Measurements from ENCODE around the gene FIP1L1. TPM values are rescaled to one million over a fixed set of nuclear protein-coding genes. Genes with fewer than 3 reads are reported as not detected.
A peak's percentile ranks its signal among the peaks of the same experiment; 100 is the strongest.

FIP1L1 gene
- total RNA-seq, 1 donor = 87.2 TPM

DNA sequence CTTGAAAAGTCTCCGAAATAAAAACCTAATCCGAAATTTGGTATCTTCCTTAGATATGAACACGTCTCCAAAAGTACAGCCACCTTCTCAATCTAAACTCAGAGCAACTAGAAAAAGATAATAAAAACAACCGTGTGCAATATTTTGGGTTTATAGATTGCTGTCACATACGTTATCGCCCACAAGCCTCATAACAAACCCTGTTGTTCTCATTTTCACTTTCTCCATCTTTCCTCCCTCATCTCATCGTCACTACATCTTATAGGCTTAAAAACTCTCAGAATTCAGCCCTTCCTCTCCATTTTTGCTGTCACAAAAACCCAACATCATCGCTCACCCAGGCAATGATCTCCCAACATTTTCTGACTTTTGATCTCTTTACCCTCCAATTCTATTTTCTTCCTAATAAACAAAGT lies 11.1 kb upstream of the FIP1L1 start:
- DNase-seq (ENCODE audit: low read depth) = no peak
- TF ChIP-seq, protein P1, sequence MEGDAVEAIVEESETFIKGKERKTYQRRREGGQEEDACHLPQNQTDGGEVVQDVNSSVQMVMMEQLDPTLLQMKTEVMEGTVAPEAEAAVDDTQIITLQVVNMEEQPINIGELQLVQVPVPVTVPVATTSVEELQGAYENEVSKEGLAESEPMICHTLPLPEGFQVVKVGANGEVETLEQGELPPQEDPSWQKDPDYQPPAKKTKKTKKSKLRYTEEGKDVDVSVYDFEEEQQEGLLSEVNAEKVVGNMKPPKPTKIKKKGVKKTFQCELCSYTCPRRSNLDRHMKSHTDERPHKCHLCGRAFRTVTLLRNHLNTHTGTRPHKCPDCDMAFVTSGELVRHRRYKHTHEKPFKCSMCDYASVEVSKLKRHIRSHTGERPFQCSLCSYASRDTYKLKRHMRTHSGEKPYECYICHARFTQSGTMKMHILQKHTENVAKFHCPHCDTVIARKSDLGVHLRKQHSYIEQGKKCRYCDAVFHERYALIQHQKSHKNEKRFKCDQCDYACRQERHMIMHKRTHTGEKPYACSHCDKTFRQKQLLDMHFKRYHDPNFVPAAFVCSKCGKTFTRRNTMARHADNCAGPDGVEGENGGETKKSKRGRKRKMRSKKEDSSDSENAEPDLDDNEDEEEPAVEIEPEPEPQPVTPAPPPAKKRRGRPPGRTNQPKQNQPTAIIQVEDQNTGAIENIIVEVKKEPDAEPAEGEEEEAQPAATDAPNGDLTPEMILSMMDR (IDR thresholded peaks at IDR 0.05; ENCODE audit: insufficient read depth, low read depth, low read length) = no peak
- peak overlapping the region; percentile 81 for H3K4me3 ChIP-seq (ENCODE audit: low read depth, low read length)

DNA sequence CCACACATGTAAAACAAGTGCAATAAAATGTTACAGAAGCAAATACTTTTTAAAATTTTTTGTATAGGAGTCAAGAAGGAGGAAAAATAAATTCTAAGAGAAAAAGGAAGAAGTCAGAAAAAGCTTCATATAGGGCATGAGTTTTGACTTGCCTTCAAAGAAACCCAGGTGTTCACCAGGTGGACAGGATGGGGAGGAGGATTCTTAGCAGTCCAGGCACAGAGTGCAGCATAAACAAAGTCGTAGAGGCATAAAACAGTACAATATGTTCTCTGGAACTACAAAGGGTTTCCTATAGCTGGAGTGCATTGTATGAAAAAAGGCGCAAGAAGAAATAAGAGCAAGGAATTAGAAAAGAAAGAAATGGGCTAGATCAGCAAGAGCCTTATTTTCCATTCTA lies 9.7 kb upstream of the FIP1L1 start:
- H3K4me3 ChIP-seq (ENCODE audit: low read depth, low read length) = no peak overlapping the region
- DNase-seq (ENCODE audit: low read depth) = no peak
- TF ChIP-seq, protein P1 (IDR thresholded peaks at IDR 0.05; ENCODE audit: insufficient read depth, low read depth, low read length) = no peak

DNA sequence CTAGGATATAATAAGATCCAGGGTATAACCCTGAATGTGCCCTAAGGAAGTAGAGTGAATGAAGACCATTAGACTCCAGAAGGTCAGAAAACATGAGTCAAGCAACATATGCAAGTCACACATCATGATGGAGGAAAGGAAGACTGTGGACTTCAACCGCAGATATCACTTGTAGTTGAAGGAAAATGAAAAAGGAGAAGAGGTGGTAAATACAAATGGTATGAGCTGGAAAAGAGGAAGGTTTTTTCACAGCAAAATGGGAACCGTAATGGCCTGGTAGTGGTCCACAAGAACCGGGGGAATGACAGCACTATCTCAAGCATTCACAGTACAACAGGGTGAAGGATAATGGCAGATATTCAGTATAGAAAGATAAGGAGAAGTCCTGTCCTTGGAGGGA lies 6.4 kb upstream of the FIP1L1 start:
- DNase-seq (ENCODE audit: low read depth) = no peak
- TF ChIP-seq, protein P1 (IDR thresholded peaks at IDR 0.05; ENCODE audit: insufficient read depth, low read depth, low read length) = no peak
- H3K4me3 ChIP-seq (ENCODE audit: low read depth, low read length) = no peak overlapping the region

- TF ChIP-seq, protein P1 (IDR thresholded peaks at IDR 0.05; ENCODE audit: insufficient read depth, low read depth, low read length) = no peak
- no peak overlapping the region for H3K4me3 ChIP-seq (ENCODE audit: low read depth, low read length)
- no peak for DNase-seq (ENCODE audit: low read depth)
Measured at GRCh38 chr4:53371843-53372521, 5.5 kb upstream of the FIP1L1 start.

- no peak for DNase-seq (ENCODE audit: low read depth)
- no peak overlapping the region for H3K4me3 ChIP-seq (ENCODE audit: low read depth, low read length)
- TF ChIP-seq, protein P1 (IDR thresholded peaks at IDR 0.05; ENCODE audit: insufficient read depth, low read depth, low read length) = no peak
Measured at GRCh38 chr4:53374777-53375258, 2.6 kb upstream of the FIP1L1 start.

GRCh38 chr4:53376900-53377299 lies 541 bp upstream of the FIP1L1 start:
- TF ChIP-seq, protein P1 (IDR thresholded peaks at IDR 0.05; ENCODE audit: insufficient read depth, low read depth, low read length) = no peak
- H3K4me3 ChIP-seq (ENCODE audit: low read depth, low read length) = peak overlapping the region; percentile 85
- no peak for DNase-seq (ENCODE audit: low read depth)

GRCh38 chr4:53378171-53378482 lies 686 bp downstream of the FIP1L1 start:
- TF ChIP-seq, protein P1 (IDR thresholded peaks at IDR 0.05; ENCODE audit: insufficient read depth, low read depth, low read length) = no peak
- peak overlapping the region; percentile 85 for H3K4me3 ChIP-seq (ENCODE audit: low read depth, low read length)
- DNase-seq (ENCODE audit: low read depth) = no peak
